ENCODE data around the gene LIPH.

Gene LIPH

DNA sequence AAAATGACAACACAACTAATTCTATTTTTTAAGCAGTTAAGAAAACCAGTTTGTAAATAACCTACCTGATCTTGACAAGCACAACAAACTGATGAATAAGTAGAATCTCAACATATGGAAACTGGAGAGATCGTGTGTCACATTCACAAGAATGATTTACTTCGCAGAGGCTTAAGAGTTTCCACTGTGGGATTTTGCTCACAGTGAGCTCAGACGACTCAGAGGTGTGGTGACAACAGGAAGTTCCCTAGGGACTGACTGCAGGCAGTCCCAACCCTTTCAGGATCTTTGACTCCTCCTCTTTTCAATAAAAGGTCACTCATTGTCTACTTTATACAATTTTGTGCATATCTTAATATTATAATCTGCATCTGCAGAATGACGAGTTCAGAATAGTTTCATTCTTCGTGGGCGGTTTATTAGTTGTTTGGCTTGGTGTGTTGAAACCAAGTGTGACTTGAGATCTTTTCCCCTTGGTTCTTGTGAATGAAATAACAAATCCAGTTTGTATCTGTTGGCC, at the start of gene LIPH:
Gene LIPH (minus strand): TSS at position 231 of the 520 bp plus-strand sequence. CDS start 117 bp downstream, at position 114.
- H3K4me3 ChIP-seq (ENCODE audit: control insufficient read depth, low read depth, low read length), result no peak within 1 kb of the TSS
- no peak for DNase-seq (ENCODE audit: low read depth)
- TF ChIP-seq, protein P1, sequence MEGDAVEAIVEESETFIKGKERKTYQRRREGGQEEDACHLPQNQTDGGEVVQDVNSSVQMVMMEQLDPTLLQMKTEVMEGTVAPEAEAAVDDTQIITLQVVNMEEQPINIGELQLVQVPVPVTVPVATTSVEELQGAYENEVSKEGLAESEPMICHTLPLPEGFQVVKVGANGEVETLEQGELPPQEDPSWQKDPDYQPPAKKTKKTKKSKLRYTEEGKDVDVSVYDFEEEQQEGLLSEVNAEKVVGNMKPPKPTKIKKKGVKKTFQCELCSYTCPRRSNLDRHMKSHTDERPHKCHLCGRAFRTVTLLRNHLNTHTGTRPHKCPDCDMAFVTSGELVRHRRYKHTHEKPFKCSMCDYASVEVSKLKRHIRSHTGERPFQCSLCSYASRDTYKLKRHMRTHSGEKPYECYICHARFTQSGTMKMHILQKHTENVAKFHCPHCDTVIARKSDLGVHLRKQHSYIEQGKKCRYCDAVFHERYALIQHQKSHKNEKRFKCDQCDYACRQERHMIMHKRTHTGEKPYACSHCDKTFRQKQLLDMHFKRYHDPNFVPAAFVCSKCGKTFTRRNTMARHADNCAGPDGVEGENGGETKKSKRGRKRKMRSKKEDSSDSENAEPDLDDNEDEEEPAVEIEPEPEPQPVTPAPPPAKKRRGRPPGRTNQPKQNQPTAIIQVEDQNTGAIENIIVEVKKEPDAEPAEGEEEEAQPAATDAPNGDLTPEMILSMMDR (IDR thresholded peaks at IDR 0.05; ENCODE audit: control insufficient read depth, insufficient read depth, low read depth, low read length, missing control alignments), result no peak

- no peak for DNase-seq (ENCODE audit: low read depth)
- TF ChIP-seq, protein P1 (IDR thresholded peaks at IDR 0.05; ENCODE audit: control insufficient read depth, insufficient read depth, low read depth, low read length, missing control alignments), result no peak
- H3K4me3 ChIP-seq (ENCODE audit: control insufficient read depth, low read depth, low read length), result no peak overlapping the region
These were observed 43.1 kb upstream of the LIPH start for GRCh38 chr3:185595526-185595925.

- no peak for DNase-seq (ENCODE audit: low read depth)
- H3K4me3 ChIP-seq (ENCODE audit: control insufficient read depth, low read depth, low read length), result no peak overlapping the region
- TF ChIP-seq, protein P1 (IDR thresholded peaks at IDR 0.05; ENCODE audit: control insufficient read depth, insufficient read depth, low read depth, low read length, missing control alignments), result no peak
These were observed 41.7 kb upstream of the LIPH start for GRCh38 chr3:185594073-185594472.

DNA sequence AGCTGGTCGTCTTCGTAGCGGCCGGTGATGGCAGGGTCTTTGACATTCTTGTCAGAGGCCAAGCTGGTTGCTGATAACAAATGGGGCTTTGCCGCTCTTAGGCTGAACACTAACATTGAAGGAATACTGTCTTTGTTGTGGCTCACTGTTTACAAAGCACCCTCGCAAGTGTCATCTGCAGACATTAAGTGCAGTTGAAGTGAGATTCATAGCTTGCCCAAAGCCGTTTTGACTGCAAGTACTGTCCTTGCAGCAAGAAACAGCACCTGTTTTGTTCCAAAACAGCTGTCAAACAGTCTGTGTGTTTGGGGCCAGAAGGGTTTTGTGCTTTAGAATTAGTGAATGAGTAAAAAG, 34.3 kb upstream of the LIPH start:
- peak overlapping the region; percentile 93 for H3K4me3 ChIP-seq (ENCODE audit: control insufficient read depth, low read depth, low read length)
- TF ChIP-seq, protein P1 (IDR thresholded peaks at IDR 0.05; ENCODE audit: control insufficient read depth, insufficient read depth, low read depth, low read length, missing control alignments), result no peak
- DNase-seq (ENCODE audit: low read depth), result no peak

GRCh38 chr3:185585859-185586685, 33.7 kb upstream of the LIPH start, which contains the start of gene SENP2:
Gene SENP2 (plus strand): TSS chr3:185586295. CDS start chr3:185586414, 119 bp downstream.
- H3K4me3 ChIP-seq (ENCODE audit: control insufficient read depth, low read depth, low read length), result peak within 1 kb of the TSS; percentile 93
- peak; percentile 93 for DNase-seq (ENCODE audit: low read depth)
- TF ChIP-seq, protein P1 (IDR thresholded peaks at IDR 0.05; ENCODE audit: control insufficient read depth, insufficient read depth, low read depth, low read length, missing control alignments), result no peak

DNA sequence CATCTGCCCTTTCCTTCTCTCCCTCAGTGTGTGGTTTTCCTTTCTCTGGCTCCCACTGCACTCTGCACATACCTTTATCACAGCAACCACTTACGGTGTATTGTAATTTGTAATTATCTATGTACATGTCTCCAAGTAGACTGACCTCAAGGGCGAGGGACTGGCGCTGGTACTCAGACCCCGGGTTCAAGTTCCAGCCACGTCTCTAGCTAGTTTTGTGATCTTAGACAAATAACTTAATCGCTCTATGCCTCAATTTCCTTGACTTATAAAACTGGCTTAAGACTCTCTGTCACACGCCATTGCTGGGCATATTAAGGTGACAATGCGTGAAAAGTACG, 33.1 kb upstream of the LIPH start:
- TF ChIP-seq, protein P1 (IDR thresholded peaks at IDR 0.05; ENCODE audit: control insufficient read depth, insufficient read depth, low read depth, low read length, missing control alignments), result no peak
- DNase-seq (ENCODE audit: low read depth), result no peak
- peak overlapping the region; percentile 93 for H3K4me3 ChIP-seq (ENCODE audit: control insufficient read depth, low read depth, low read length)

Measured in AG09309 (cell line).